COR-L47 (cell line): ENCODE results near the gene SCNN1B.
A peak's percentile ranks its signal among the peaks of the same experiment; 100 is the strongest.
"Not testable (repeated sequence)": the region's sequence is repeated elsewhere in the genome, so short reads cannot be mapped to it uniquely, and the experiment has no call there.

Source experiments
- DNase-seq: peaks from one replicate; lab custom pipeline; 2025; lab: John Stamatoyannopoulos, UW

The SCNN1B gene, protein sequence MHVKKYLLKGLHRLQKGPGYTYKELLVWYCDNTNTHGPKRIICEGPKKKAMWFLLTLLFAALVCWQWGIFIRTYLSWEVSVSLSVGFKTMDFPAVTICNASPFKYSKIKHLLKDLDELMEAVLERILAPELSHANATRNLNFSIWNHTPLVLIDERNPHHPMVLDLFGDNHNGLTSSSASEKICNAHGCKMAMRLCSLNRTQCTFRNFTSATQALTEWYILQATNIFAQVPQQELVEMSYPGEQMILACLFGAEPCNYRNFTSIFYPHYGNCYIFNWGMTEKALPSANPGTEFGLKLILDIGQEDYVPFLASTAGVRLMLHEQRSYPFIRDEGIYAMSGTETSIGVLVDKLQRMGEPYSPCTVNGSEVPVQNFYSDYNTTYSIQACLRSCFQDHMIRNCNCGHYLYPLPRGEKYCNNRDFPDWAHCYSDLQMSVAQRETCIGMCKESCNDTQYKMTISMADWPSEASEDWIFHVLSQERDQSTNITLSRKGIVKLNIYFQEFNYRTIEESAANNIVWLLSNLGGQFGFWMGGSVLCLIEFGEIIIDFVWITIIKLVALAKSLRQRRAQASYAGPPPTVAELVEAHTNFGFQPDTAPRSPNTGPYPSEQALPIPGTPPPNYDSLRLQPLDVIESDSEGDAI

GRCh38 chr16:23302045-23302956, at the start of gene SCNN1B:
SCNN1B (plus strand) TSS chr16:23302302; CDS start chr16:23348600, 46,298 bp downstream.
- peak; percentile 48 for DNase-seq

DNA sequence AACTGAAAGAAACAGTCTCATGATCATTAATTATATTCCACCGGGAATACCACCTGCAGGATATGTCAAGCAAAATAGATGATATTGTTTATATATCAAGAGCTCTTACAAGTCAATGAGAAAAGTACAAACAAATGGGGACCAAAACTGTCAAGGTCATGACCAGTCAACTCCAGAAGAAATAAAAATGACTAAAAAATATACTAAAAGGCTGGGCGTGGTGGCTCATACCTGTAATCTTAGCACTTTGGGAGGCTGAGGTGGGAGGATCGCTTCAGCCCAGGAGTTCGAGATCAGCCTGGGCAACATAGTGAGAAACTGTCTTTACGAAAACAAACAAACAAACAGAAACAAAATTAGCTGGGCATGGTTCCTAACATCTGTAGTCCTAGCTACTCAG, 49.8 kb upstream of the SCNN1B start:
- no peak for DNase-seq

- DNase-seq, result not testable (repeated sequence)
These were observed 48.5 kb upstream of the SCNN1B start for GRCh38 chr16:23253650-23254049.

DNA sequence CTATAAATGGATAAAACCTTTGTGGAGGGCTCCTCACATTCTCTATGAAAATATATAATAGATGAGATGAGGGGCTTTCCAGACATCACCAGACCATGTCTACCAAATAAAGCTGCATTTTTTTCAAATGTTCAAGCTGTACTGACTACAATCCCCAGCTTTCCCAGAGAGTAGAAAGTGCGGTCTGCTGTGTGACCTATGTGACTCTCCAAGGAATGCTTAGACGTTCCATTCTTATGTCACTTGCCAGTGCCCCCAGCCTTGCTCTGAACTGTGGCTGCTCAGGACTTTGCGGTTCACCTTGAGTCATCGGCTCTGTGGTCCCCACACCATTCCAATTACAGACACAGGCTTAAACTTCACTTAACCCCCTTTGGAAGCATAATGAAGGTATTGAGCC, 47.8 kb upstream of the SCNN1B start:
- no peak for DNase-seq

DNA sequence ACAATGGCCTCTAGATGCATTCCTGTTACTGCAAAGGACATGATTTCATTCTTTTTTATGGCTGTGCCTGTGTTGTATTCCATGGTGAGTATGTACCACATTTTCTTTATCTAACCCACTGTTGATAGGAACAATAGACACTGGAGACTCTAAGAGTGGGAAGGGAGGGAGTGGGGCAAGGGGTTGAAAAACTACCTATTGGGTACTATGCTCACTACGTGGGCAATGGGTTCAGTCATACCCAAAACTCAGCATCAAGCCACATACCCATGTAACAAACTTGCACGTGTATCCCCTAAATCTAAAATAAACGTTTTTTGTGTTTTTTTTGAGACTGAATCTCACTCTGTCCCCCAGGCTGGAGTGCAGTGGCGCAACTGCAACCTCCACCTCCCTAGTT, 47.1 kb upstream of the SCNN1B start:
- DNase-seq, result no peak

- no peak for DNase-seq
These were observed 45.7 kb upstream of the SCNN1B start for GRCh38 chr16:23256440-23256839.

GRCh38 chr16:23257682-23258081, 44.4 kb upstream of the SCNN1B start:
- DNase-seq, result no peak

- no peak for DNase-seq
These were observed 43.2 kb upstream of the SCNN1B start for GRCh38 chr16:23258919-23259237.

DNA sequence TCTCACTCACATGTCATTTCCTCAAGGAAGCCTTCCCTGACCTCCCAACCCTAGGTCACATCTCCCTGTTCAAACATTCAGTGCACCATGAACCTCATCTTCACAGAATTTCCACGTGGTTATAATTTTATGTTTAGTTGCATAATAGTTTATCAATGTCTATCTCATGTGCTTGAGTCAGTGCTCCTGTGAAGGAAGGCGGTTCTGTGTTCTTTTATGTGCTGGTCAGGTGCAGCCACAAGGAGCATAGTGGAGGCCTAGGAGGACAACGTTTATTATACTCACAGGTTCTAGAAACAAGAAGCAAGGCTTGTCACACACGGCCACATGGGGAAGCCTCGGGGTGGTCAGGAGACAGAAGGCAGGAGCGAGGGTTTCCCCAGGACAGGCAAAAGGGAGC, 34.5 kb upstream of the SCNN1B start:
- DNase-seq, result no peak

- no peak for DNase-seq
These were observed 33.5 kb upstream of the SCNN1B start for GRCh38 chr16:23268561-23268960.

DNA sequence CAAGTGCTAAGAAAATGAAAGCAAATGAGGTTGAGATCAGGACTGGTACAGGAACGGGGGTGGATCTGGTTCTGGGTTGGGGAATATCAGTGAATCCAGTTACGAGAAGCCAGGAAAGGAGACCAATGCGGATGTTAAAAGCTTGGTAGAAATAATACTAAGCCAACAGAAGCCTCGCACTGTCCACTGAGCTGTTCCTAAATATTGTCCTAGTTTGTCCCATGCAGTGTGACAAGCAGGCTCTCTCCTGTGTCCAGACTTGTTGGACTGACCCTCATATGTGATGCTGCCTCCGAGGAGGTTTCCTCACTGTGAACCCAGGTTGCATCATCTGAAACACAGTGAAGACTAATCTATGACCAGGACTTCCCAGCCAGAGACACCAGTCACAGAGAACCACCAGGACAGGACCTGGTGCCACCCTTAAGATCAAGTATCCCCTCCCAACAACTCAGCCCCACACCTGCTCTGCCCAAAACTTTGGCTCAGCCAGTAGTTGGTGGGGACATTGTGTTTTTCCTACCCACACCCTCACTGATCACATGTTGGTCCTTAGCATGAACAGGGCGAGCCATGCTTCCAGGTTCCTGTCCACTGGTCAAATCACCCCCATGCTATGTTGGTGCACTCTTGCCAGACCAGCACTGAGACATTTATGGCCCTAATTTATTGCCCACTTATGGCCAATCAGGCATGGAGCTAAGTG, 32.7 kb upstream of the SCNN1B start:
- no peak for DNase-seq

DNA sequence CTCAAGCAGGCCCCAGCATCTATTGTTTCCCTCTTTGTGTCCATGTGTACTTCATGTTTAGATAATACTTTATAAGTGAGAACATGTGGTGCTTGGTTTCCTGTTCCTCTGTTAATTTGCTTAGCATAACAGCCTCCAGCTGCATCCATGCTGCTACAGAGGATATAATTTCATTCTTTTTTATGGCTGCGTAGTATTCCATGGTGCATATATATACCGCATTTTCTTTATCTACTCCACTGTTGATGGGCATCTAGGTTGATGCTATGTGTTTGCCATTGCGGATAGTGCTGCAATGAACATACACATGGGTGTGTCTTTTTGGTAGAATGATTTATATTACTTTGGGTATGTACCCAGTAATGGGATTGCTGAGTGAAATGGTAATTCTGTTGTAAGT, 31.4 kb upstream of the SCNN1B start:
- no peak for DNase-seq

DNA sequence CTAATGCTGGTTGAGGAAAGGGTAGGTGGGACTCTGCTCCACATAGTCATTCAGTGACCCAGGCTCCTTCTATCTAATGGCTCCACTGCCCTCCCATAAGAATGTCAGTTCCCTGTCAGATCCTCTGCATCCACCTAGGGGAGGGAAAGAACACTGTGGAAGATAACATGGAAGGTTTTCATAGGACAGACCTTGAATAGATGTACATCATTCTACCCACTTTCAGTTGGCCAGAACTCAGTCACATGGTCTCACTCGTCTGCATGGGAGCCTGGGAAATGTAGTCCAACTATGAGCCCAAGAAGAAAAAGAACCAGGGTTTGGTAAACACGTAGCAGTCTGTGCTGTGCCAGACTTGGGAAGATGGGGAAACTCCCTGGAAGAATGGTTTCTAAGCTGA, 27.1 kb upstream of the SCNN1B start:
- DNase-seq, result no peak

GRCh38 chr16:23276821-23277220, 25.3 kb upstream of the SCNN1B start:
- no peak for DNase-seq

DNA sequence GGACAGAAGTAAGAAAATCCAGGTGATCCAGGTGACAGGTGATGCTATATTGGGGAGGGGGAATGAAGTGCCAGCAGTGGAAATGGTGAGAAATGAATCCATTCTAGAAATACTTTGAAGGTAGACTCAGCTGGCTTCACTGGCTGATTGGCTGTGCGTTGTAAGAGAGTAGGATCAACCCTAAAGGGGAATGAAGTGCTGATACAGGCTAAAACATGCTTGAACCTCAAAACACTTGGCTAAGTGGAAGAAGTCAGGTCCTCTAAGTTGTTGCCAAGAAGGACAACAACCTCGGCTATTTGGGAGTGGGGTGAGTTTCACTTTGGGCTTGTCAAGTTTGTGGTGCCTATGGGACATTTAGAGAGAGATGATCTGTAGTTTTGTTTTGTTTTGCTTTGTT, 24.1 kb upstream of the SCNN1B start:
- no peak for DNase-seq

DNA sequence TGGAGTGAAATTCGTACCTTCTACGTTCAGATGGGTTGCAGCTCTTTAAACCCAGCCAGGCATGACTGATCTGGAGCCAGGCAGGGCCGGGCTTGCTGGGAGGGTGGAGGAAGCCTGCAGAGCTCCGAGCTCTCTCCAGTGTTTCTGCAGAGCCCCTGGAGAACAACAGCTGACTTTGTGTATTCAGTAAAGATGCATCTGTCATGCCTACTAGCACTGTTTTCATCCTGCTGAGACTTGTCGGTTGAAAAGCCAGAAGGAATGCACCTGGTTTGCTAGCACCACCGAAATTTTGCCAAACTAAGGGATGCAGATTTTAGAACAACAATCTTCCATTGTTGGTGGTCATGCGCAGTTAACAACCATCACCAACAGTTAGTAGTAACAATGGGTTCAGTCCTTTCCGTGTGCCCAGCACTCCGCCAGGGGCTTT, 22.4 kb upstream of the SCNN1B start:
- DNase-seq, result peak; percentile 90

GRCh38 chr16:23280483-23280967, 21.6 kb upstream of the SCNN1B start:
- peak; percentile 73 for DNase-seq

DNA sequence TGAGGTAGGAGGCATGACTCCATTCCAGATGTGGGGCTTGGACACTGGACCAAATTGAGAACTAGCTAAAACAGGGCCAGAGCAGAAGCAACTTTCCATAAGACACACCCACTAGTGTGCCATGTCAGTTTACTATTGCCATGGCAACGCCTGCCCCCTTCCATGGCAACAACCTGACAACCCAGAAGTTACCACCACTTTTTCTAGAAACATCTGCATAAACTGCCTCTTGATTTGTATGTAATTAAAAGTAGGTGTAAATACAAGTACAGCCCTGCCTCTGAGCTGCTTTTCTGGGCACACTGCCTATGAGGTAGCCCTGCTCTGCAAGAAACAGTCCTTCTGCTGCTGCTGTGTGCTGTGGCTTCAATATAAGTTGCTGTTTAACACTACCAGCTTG, 19.5 kb upstream of the SCNN1B start:
- no peak for DNase-seq

DNA sequence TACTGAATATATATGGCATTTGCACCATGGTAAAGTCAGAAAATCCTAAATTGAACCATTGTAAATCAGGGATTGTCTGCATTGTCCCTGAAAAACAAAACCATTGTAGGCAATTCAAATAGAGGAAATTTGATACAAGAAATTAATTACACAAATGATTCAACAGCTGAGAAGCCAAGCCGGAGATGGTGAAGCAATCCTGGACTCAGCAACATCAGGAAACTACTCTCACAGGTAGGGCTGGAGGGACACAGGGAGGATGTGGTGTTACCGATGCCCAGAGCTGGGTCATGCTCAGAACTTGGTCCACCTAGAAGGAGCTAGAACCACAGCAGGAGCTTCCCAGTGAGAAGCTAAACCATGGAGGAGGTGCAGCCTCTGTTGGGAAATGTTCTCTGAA, 18.5 kb upstream of the SCNN1B start:
- no peak for DNase-seq

DNA sequence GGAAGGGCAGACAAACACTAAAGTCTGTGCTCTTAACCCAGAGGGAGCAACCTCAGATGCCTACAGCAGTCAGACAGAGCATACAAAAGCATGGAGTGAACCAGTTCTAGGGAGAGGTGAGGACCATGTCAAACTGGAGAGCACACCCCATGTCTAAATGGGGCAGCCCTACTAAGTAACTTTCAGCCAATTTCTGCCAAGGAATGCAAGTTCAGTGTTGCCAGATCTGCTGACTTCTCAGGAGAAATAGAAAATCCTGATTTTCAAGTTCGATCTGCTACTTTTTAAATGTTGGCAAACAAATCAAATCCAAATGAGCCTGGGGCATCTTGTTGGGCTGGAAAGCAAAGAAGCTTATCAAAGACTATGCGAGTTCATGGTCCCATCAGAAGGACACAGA, 17.5 kb upstream of the SCNN1B start:
- no peak for DNase-seq

DNA sequence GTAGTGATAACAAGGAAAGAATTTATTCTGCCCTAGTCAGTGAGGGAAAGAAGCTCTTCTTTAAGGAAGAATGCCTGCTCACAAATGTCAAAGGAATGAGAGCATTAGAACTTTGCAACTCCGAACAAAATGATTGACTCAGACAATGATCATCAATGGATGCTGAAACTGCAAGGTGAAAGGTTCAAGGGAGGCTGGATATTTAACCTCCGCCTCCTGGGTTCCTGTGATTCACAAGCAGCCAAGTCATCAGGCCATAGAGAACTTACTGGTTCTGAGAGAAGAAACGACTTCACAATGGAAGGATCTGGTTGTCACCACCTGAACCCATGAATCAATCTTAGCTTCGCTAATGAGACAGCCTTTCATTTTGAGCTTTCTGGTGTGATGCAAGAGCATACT, 16.0 kb upstream of the SCNN1B start:
- no peak for DNase-seq

DNA sequence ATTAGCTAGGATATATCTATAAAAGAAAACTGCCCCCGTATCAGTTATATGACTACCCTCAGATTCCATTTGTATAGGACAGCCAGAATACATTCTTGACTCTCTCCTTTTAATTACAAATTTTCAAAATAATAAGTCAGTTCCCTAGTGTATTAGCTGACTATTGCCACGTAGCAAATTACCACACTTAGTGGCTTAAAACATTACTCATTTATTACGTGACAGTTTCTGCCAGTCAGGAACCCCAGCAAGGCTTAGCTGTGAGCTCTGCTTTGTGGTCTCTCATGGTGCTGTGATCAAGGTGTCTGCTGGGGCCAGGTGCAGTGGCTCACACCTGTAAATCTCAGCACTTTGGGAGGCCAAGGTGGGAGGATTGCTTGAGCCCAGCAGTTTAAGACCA, 13.9 kb upstream of the SCNN1B start:
- DNase-seq, result no peak
